Gastroesophageal sphincter (tissue), 3 donors: Measurements from ENCODE around the gene CCNY.

ENCODE experiments used
- CTCF ChIP-seq, 4 experiments: fragments of 200-600 bp in 2 of 4; fragments of 450-650 bp in 2 of 4; sonication (generic) in 1 of 4; IDR thresholded peaks; one replicate each; pipeline ENCODE4 v1.5.1; 2017 to 2019; ENCODE audit warnings: antibody characterized with exemption in 4 of 4, mild to moderate bottlenecking in 2 of 4, moderate library complexity in 2 of 4
- POLR2AphosphoS5 ChIP-seq: sonication (generic); formaldehyde crosslinking; IDR thresholded peaks from one replicate; pipeline ENCODE4 v1.6.1; 2017; ENCODE audit warnings: antibody characterized with exemption

DNA sequence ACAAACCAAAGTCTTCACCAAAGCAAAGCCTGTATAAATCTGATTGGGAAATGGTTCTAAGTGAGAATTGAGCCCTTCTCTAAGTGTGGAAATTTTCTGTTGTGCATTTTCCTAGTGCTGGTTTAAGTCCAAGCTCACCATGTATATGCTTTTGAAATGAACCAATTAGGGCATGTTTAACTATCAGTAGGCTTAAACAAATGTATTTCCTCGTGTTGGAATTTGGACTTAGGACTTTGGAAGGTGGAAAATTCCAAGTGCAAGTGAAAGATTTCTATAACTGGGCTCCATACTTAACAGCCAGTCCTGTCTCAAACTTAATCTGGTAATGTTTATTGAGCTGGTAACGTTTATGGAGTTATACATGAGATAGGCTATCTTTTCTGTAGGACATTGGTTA is 28.5 kb downstream of the CCNY start:
- TF ChIP-seq POLR2AphosphoS5, result no peak
- no peak for TF ChIP-seq CTCF (IDR thresholded peaks at IDR 0.05)
